ENCODE data around the gene TMEM212. TPM values are rescaled to one million over a fixed set of nuclear protein-coding genes. Genes with fewer than 3 reads are reported as not detected.

Gene TMEM212
- total RNA-seq, 1 donor from 2014 or later = not detected

- H3K4me3 ChIP-seq (ENCODE audit: insufficient read depth, low read depth, low read length) = no peak overlapping the region
- H3K9ac ChIP-seq (ENCODE audit: low read length) = no peak overlapping the region
- H3K9me3 Mint-ChIP-seq (ENCODE audit: unreplicated experiment) = no peaks in the 10 kb centered on the region
- FAIRE-seq = no peak
- peaks cover 44% of the 10 kb centered on the region for H3K4me1 Mint-ChIP-seq (ENCODE audit: low read depth, unreplicated experiment)
- H3K27me3 Mint-ChIP-seq (ENCODE audit: low read depth, unreplicated experiment) = no peaks in the 10 kb centered on the region
- H3K79me2 ChIP-seq (ENCODE audit: insufficient read depth, low read length) = no peaks in the 10 kb centered on the region
- no peaks in the 10 kb centered on the region for H3K36me3 ChIP-seq (ENCODE audit: insufficient read depth, low read length)
- no peak overlapping the region for H2AFZ ChIP-seq (ENCODE audit: low read depth, low read length)
- DNase-seq (ENCODE audit: low read depth) = peak; percentile 35
- no peak overlapping the region for H3K4me2 ChIP-seq (ENCODE audit: low read length)
- peak overlapping the region; percentile 64 for H3K27ac Mint-ChIP-seq (ENCODE audit: unreplicated experiment)
- H3K9me3 ChIP-seq (ENCODE audit: insufficient read depth, low read depth, low read length) = no peaks in the 10 kb centered on the region
- H3K4me3 Mint-ChIP-seq (ENCODE audit: unreplicated experiment) = no peak overlapping the region
- H3K4me1 ChIP-seq (ENCODE audit: insufficient read depth, low read length) = peaks cover 32% of the 10 kb centered on the region
- no peaks in the 10 kb centered on the region for H3K27me3 ChIP-seq (ENCODE audit: insufficient read depth, low read length)
- H3K36me3 Mint-ChIP-seq (ENCODE audit: low read depth, unreplicated experiment) = no peaks in the 10 kb centered on the region
- no peaks in the 10 kb centered on the region for H4K20me1 ChIP-seq (ENCODE audit: insufficient read depth, low read length)
- TF ChIP-seq CTCF (IDR thresholded peaks at IDR 0.05; ENCODE audit: insufficient read depth, low read depth, low read length) (no peak), EZH2 (IDR thresholded peaks at IDR 0.05; ENCODE audit: insufficient read depth, low read length) (no peak)
- H3K27ac ChIP-seq (ENCODE audit: low read depth, low read length) = no peak overlapping the region
Observed at GRCh38 chr3:171871392-171872274, 28.5 kb downstream of the TMEM212 start.

- Histone ChIP-seq H3K27me3 (ENCODE audit: insufficient read depth, low read length) (no peaks in the 10 kb centered on the region), H3K27ac (ENCODE audit: low read depth, low read length) (peak overlapping the region; percentile 91), H3K4me2 (ENCODE audit: low read length) (peak overlapping the region; percentile 65), H3K9me3 (ENCODE audit: insufficient read depth, low read depth, low read length) (no peaks in the 10 kb centered on the region), H3K4me1 (ENCODE audit: insufficient read depth, low read length) (peaks cover 34% of the 10 kb centered on the region), H2AFZ (ENCODE audit: low read depth, low read length) (no peak overlapping the region), H3K36me3 (ENCODE audit: insufficient read depth, low read length) (no peaks in the 10 kb centered on the region), H4K20me1 (ENCODE audit: insufficient read depth, low read length) (no peaks in the 10 kb centered on the region), H3K79me2 (ENCODE audit: insufficient read depth, low read length) (no peaks in the 10 kb centered on the region), H3K4me3 (ENCODE audit: insufficient read depth, low read depth, low read length) (no peak overlapping the region), H3K9ac (ENCODE audit: low read length) (peak overlapping the region; percentile 75)
- H3K27me3 Mint-ChIP-seq (ENCODE audit: low read depth, unreplicated experiment) = no peaks in the 10 kb centered on the region
- no peak overlapping the region for H3K4me3 Mint-ChIP-seq (ENCODE audit: unreplicated experiment)
- peak; percentile 72 for DNase-seq (ENCODE audit: low read depth)
- H3K4me1 Mint-ChIP-seq (ENCODE audit: low read depth, unreplicated experiment) = peaks cover 57% of the 10 kb centered on the region
- no peak for FAIRE-seq
- TF ChIP-seq EZH2 (IDR thresholded peaks at IDR 0.05; ENCODE audit: insufficient read depth, low read length) (no peak), CTCF (IDR thresholded peaks at IDR 0.05; ENCODE audit: insufficient read depth, low read depth, low read length) (no peak)
- H3K36me3 Mint-ChIP-seq (ENCODE audit: low read depth, unreplicated experiment) = no peaks in the 10 kb centered on the region
- H3K9me3 Mint-ChIP-seq (ENCODE audit: unreplicated experiment) = no peaks in the 10 kb centered on the region
- H3K27ac Mint-ChIP-seq (ENCODE audit: unreplicated experiment) = peak overlapping the region; percentile 99
Observed at GRCh38 chr3:171873580-171873979, 30.4 kb downstream of the TMEM212 start.

- Histone ChIP-seq H3K27ac (ENCODE audit: low read depth, low read length) (peak overlapping the region; percentile 91), H3K4me1 (ENCODE audit: insufficient read depth, low read length) (peaks cover 36% of the 10 kb centered on the region), H3K27me3 (ENCODE audit: insufficient read depth, low read length) (no peaks in the 10 kb centered on the region), H3K4me2 (ENCODE audit: low read length) (peak overlapping the region; percentile 65), H3K9me3 (ENCODE audit: insufficient read depth, low read depth, low read length) (no peaks in the 10 kb centered on the region), H4K20me1 (ENCODE audit: insufficient read depth, low read length) (no peaks in the 10 kb centered on the region), H3K79me2 (ENCODE audit: insufficient read depth, low read length) (no peaks in the 10 kb centered on the region), H3K4me3 (ENCODE audit: insufficient read depth, low read depth, low read length) (no peak overlapping the region), H3K9ac (ENCODE audit: low read length) (peak overlapping the region; percentile 75), H3K36me3 (ENCODE audit: insufficient read depth, low read length) (no peaks in the 10 kb centered on the region), H2AFZ (ENCODE audit: low read depth, low read length) (no peak overlapping the region)
- FAIRE-seq (peak; percentile 90), DNase-seq (ENCODE audit: low read depth) (peak; percentile 99)
- Mint-ChIP-seq H3K27me3 (ENCODE audit: low read depth, unreplicated experiment) (no peaks in the 10 kb centered on the region), H3K9me3 (ENCODE audit: unreplicated experiment) (no peaks in the 10 kb centered on the region), H3K4me1 (ENCODE audit: low read depth, unreplicated experiment) (peaks cover 62% of the 10 kb centered on the region), H3K4me3 (ENCODE audit: unreplicated experiment) (peak overlapping the region; percentile 10), H3K36me3 (ENCODE audit: low read depth, unreplicated experiment) (no peaks in the 10 kb centered on the region), H3K27ac (ENCODE audit: unreplicated experiment) (peak overlapping the region; percentile 99)
- TF ChIP-seq EZH2 (IDR thresholded peaks at IDR 0.05; ENCODE audit: insufficient read depth, low read length) = no peak
- no peak for TF ChIP-seq CTCF (IDR thresholded peaks at IDR 0.05; ENCODE audit: insufficient read depth, low read depth, low read length)
Observed at GRCh38 chr3:171874251-171874681, 31.1 kb downstream of the TMEM212 start.
